Measurements from ENCODE around the gene AOAH. TPM values are rescaled to one million over a fixed set of nuclear protein-coding genes. Genes with fewer than 3 reads are reported as not detected.
A peak's percentile ranks its signal among the peaks of the same experiment; 100 is the strongest.

AOAH gene, protein sequence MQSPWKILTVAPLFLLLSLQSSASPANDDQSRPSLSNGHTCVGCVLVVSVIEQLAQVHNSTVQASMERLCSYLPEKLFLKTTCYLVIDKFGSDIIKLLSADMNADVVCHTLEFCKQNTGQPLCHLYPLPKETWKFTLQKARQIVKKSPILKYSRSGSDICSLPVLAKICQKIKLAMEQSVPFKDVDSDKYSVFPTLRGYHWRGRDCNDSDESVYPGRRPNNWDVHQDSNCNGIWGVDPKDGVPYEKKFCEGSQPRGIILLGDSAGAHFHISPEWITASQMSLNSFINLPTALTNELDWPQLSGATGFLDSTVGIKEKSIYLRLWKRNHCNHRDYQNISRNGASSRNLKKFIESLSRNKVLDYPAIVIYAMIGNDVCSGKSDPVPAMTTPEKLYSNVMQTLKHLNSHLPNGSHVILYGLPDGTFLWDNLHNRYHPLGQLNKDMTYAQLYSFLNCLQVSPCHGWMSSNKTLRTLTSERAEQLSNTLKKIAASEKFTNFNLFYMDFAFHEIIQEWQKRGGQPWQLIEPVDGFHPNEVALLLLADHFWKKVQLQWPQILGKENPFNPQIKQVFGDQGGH
- 10 to 100 TPM; 15.4 to 18.5 TPM for total RNA-seq

DNA sequence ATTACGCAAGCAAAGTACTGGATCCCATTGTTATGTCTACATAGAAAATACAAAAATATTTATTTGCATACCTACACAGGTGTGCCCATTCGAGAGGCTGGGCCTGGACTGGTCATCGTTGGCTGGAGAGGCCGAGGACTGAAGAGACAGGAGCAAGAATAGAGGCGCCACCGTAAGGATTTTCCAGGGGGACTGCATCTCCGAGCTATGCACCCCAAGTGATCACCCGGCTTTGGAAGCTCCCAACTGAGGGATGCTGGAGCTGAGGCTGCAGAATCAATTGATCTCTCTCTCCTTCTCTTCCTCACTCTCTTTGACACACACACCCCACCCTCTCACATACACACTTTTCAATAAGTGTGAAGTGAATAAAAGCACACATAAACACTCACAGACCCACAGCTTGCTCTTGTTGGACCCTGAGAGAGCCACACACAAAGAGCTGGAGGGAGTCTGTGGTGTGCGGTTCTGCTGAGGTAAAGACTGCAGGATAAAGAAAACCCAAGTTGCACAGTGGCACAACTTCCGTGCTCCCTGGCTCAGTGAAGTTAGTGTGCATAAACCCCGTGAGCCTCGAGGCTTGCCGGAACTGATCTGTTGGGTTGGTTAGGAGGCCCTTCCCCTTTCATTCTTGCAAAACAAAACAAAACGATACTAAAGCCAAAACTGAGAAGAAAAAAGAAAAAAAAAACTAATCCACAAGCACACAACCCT, at the start of gene AOAH:
Gene AOAH, minus strand, starts transcription at position 544 of the 714 bp plus-strand sequence. Its CDS starts 346 bp downstream, at position 198.
- Mint-ChIP-seq H3K27me3 (no peaks in the 10 kb centered on the region), H3K27ac (peak within 1 kb of the TSS; percentile 90), H3K4me1 (peaks cover 69% of the 10 kb centered on the region), H3K36me3 (ENCODE audit: low read depth) (peaks cover 26% of the 10 kb centered on the region), H3K4me3 (peak within 1 kb of the TSS; percentile 80), H3K9me3 (peaks cover 4% of the 10 kb centered on the region)
- peak; percentile 90 for DNase-seq
- CTCF ChIA-PET: interaction anchor here (0.8 to 1.9 kb wide), 6 partner anchors 31 to 236 kb away, joined by 3 to 7 read pairs (median 4); no protein-coding TSS in a partner anchor
- POLR2A ChIA-PET: interaction anchor here (1.5 to 1.9 kb wide), 5 partner anchors 11 to 64 kb away, joined by 4 to 7 read pairs (median 6); no protein-coding TSS in a partner anchor

DNA sequence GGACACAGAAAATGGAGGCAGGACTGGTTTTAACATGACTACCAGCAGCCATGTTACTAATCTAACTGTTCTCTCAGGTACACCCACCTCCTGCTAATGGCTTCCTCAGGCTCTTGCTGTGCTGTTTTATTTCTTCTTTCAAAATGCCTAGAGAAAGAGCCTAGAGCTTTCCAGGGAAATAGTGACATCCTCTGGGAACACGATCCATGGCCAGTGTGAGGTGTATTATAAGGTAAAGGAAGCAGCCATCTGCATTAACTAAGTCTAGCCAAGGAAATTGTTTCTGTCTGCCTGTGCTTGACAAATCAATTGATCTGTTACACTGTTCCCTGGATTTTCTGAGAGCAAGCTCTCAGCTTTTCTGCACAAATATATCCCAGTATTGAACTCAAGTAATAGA, 42.2 kb upstream of the AOAH start:
- DNase-seq: no peak
- H3K4me3 Mint-ChIP-seq: no peak overlapping the region
- peaks cover 13% of the 10 kb centered on the region for H3K4me1 Mint-ChIP-seq
- ChIA-PET POLR2A (interaction anchor here (2.5 kb wide), 1 partner anchor 10 kb away, joined by 11 read pairs; no protein-coding TSS in a partner anchor), CTCF (no interaction called here)
- H3K27ac Mint-ChIP-seq: no peak overlapping the region
- H3K27me3 Mint-ChIP-seq: peaks cover 2% of the 10 kb centered on the region
- no peaks in the 10 kb centered on the region for H3K9me3 Mint-ChIP-seq
- H3K36me3 Mint-ChIP-seq (ENCODE audit: low read depth): no peaks in the 10 kb centered on the region

DNA sequence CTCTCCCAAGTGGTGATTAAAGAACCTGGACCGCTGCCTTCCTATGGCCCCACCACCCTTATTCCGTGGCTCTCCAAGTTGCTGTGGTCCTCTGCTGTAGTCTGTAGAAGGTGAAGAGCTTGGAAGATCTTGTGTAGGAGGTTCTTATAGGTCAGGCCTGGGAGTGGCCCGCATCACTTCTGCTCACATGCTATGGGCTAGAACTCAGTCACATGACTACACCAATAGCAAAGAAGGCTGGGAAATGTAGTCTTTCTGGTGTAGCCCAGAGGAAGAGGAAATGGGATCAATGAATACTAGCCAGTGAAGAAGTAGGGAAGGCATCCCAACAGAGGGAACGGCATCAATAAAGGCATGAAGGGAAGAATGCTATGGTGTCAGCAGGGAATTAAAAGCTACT, 41.3 kb upstream of the AOAH start:
- ChIA-PET CTCF (no interaction called here), POLR2A (interaction anchor here (2.5 kb wide), 1 partner anchor 11 kb away, joined by 11 read pairs; no protein-coding TSS in a partner anchor)

DNA sequence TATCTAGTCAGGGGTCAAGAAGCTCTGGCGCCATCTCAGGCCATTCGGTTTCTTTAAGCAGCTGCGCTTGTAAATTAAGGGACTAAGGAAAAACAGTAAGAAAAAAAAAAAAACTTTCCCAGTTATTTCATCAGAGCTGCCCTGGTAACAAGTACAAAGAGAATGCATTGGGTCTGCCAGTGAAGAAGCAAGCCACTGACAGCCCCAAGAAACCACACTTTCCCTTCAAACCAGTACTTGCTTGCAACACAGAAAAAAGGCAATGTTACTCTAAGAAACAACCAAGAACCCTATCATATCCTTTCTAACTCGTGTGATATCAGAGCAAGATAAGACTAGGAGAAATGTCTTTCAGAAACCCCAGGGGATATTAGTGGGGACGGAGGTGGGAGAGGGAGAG, 40.6 kb upstream of the AOAH start:
- Mint-ChIP-seq H3K27me3 (peaks cover 2% of the 10 kb centered on the region), H3K36me3 (ENCODE audit: low read depth) (no peaks in the 10 kb centered on the region), H3K27ac (no peak overlapping the region), H3K9me3 (no peaks in the 10 kb centered on the region), H3K4me1 (peaks cover 13% of the 10 kb centered on the region), H3K4me3 (no peak overlapping the region)
- CTCF ChIA-PET: no interaction called here
- POLR2A ChIA-PET: interaction anchor here (0.8 to 2.5 kb wide), 3 partner anchors 12 to 37 kb away, joined by 3 to 11 read pairs (median 3); no protein-coding TSS in a partner anchor
- no peak for DNase-seq

More for the DNA sequence above, 41.3 kb upstream of the AOAH start:
- peaks cover 13% of the 10 kb centered on the region for H3K4me1 Mint-ChIP-seq
- H3K27me3 Mint-ChIP-seq: peaks cover 2% of the 10 kb centered on the region
- H3K9me3 Mint-ChIP-seq: no peaks in the 10 kb centered on the region
- H3K36me3 Mint-ChIP-seq (ENCODE audit: low read depth): no peaks in the 10 kb centered on the region
- no peak for DNase-seq
- H3K4me3 Mint-ChIP-seq: no peak overlapping the region
- no peak overlapping the region for H3K27ac Mint-ChIP-seq

DNA sequence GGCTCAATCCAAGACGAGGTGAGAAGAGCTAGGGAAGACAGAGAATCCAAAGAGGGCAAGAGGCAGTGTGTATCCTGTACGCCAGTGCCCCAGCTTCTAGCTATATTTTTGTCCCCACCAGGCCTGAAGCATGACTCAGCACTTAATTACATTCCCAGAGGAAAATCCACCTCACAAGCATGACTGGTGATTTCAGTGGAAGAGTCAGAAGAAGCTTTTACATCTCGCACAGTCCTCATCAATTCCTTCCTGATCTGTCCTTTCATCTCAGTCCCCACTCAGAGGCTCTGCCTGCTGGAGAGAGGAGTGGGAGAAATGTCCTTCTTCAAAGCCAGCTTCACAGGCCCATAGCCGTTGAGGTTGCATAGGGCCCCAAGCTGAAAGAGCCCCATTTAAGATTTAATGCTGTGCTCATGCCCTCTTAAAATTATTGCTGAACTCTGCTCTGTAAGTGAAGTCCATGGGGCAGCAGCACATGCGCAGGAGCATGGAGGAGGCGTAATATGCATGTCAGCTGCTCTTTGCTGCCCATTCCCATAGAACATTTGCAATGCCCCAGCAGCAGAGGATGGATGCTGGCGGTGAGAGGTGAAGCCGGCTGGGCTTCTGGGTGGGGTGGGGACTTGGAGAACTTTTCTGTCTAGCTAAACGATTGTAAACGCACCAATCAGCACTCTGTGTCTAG, 39.0 kb upstream of the AOAH start:
- no peaks in the 10 kb centered on the region for H3K27me3 Mint-ChIP-seq
- no peak for DNase-seq
- no peaks in the 10 kb centered on the region for H3K9me3 Mint-ChIP-seq
- CTCF ChIA-PET: no interaction called here
- H3K4me3 Mint-ChIP-seq: no peak overlapping the region
- H3K36me3 Mint-ChIP-seq (ENCODE audit: low read depth): no peaks in the 10 kb centered on the region
- H3K4me1 Mint-ChIP-seq: peaks cover 13% of the 10 kb centered on the region
- H3K27ac Mint-ChIP-seq: no peak overlapping the region
- POLR2A ChIA-PET: interaction anchor here (0.7 kb wide), 1 partner anchor 16 kb away, joined by 3 read pairs; no protein-coding TSS in a partner anchor

DNA sequence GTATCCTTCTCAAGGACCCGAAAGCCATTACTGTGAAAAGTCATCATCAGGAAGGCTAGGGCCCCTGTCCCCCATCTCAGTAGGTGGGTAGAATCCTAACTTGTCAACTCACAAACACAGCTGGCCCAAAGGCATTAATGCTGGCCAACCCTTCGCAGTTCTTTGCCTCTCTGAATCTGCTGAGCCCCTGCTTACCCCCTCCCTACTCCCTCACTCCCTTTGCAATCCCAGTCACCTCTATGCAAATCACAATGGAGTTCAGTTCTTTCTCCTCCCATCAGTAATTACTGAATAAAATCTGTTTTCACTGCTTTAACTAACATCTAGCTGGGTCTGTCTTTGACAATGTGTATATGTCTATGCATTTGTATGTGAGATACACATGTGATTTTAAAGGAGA, 38.1 kb upstream of the AOAH start:
- Mint-ChIP-seq H3K4me1 (peaks cover 13% of the 10 kb centered on the region), H3K36me3 (ENCODE audit: low read depth) (no peaks in the 10 kb centered on the region), H3K27ac (no peak overlapping the region)

DNA sequence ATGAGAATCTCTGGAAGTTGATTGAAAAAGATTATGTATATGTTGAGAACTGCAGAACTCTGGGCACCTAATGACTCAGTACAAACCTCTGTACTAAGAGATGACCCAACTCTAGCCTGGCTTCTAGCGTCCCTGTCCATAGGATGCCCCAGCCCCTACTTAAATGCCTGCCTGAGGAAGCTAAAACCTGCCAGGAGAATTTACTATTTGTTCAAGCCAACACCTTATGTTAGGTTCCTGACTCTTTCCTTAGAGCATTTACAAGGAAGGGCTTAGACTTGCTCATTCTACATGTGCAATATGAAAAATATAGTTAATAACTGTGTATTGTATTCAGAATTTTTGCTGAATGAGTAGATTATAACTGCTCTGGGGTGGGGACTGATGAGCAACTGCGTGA, 37.5 kb upstream of the AOAH start:
- no peak for DNase-seq
- peaks cover 13% of the 10 kb centered on the region for H3K4me1 Mint-ChIP-seq
- H3K4me3 Mint-ChIP-seq: no peak overlapping the region
- H3K9me3 Mint-ChIP-seq: no peaks in the 10 kb centered on the region
- POLR2A ChIA-PET: no interaction called here
- no peak overlapping the region for H3K27ac Mint-ChIP-seq
- no peaks in the 10 kb centered on the region for H3K36me3 Mint-ChIP-seq (ENCODE audit: low read depth)
- CTCF ChIA-PET: interaction anchor here (1.3 kb wide), 1 partner anchor 9 kb away, joined by 3 read pairs; no protein-coding TSS in a partner anchor
- H3K27me3 Mint-ChIP-seq: peaks cover 1% of the 10 kb centered on the region

More for the DNA sequence above, 38.1 kb upstream of the AOAH start:
- Mint-ChIP-seq H3K9me3 (no peaks in the 10 kb centered on the region), H3K27me3 (no peaks in the 10 kb centered on the region), H3K4me3 (no peak overlapping the region)
- DNase-seq: no peak
- ChIA-PET CTCF (no interaction called here), POLR2A (no interaction called here)

DNA sequence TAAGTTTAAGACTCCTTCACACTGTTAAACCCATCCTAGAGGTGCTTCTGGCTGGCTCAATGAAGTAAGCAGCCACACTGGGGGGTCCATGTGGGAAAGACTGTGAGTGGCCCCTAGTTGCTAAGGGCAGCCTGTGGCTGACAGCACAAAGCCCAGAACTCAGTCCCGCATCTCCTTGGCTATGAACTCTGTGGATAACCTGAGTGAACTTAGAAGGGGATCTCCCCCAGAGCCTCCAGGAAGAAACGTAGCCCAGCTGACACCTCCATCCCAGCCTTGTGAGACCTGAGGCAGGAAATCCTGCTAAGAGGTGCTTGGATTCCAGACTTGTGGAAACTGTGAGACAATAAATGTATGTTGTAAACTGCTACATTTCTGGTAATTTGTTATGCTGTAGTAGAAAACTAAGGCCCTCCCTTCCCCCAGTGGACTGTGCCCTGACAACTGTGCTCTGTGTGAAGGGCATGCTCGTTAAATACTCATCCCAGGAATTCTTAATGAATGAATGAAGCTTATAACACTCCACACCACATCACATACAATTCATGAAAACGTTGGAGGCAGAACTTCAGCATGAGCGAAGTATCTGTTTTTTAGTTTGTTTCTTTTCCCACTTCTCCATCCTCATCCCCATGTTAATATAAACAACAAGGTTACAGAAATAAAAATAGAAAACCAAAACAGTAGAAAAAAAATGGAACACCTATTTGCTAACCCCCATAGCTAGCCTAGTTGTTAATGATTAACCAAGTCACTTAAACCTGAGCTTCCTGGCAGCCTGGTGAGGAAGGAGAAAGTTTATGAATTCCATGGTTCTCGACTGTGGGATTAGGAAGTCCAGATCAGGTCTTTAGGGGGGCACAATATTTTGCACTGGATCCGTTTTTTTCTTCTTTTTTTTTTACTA, 36.8 kb upstream of the AOAH start:
- Mint-ChIP-seq H3K4me3 (no peak overlapping the region), H3K27me3 (peaks cover 4% of the 10 kb centered on the region), H3K4me1 (peaks cover 13% of the 10 kb centered on the region), H3K9me3 (no peaks in the 10 kb centered on the region), H3K36me3 (ENCODE audit: low read depth) (no peaks in the 10 kb centered on the region), H3K27ac (no peak overlapping the region)
- CTCF ChIA-PET: interaction anchor here (1.3 kb wide), 1 partner anchor 10 kb away, joined by 3 read pairs; no protein-coding TSS in a partner anchor
- POLR2A ChIA-PET: no interaction called here
- no peak for DNase-seq

DNA sequence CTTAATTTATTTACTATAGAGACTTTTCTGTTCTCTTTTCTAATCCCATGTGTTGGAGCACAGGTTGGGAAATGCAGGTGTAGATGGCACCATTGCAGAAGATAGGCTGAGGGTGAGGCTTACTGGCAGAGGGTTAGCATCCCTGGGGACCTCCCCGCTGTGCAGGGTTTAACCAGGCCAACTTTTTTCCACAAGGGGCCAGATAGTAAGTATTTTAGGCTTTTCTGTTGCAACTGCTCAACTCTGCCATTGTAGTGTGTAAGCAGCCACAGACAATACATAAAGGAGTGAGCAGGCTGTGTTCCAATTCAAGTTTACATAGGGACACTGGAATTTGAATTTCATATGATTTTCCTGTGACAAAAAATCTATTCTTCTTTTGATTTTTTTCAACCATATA, 34.6 kb upstream of the AOAH start:
- ChIA-PET POLR2A (no interaction called here), CTCF (interaction anchor here (0.6 to 1.0 kb wide), 2 partner anchors 23 to 422 kb away, joined by 3 read pairs; no protein-coding TSS in a partner anchor)
- Mint-ChIP-seq H3K9me3 (peaks cover 2% of the 10 kb centered on the region), H3K27me3 (peaks cover 11% of the 10 kb centered on the region), H3K4me3 (no peak overlapping the region), H3K36me3 (ENCODE audit: low read depth) (peaks cover 6% of the 10 kb centered on the region), H3K4me1 (no peaks in the 10 kb centered on the region), H3K27ac (no peak overlapping the region)
- DNase-seq: no peak

DNA sequence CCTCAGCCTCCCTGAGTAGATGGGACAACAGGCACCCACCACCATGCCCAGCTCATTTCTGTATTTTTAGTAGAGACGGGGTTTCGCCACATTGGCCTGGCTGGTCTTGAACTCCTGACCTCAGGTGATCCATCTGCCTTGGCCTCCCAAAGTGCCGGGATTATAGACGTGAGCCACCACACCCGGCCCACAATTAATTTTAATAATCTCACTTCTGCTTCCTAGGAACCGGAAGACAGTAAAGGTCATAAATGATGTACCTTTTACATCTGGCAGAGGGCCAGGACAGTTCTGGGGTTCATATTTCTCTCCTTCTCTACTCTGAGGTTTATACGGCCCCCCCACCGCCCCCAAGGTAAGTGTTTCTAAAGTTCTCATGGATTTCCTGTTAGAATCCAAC, 31.2 kb upstream of the AOAH start:
- CTCF ChIA-PET: interaction anchor here (0.6 to 1.5 kb wide), 2 partner anchors 32 to 446 kb away, joined by 3 to 5 read pairs; no protein-coding TSS in a partner anchor
- peaks cover 2% of the 10 kb centered on the region for H3K9me3 Mint-ChIP-seq
- no peaks in the 10 kb centered on the region for H3K4me1 Mint-ChIP-seq
- POLR2A ChIA-PET: no interaction called here
- peaks cover 6% of the 10 kb centered on the region for H3K36me3 Mint-ChIP-seq (ENCODE audit: low read depth)
- H3K4me3 Mint-ChIP-seq: no peak overlapping the region
- H3K27me3 Mint-ChIP-seq: peaks cover 11% of the 10 kb centered on the region
- H3K27ac Mint-ChIP-seq: no peak overlapping the region
- DNase-seq: no peak

DNA sequence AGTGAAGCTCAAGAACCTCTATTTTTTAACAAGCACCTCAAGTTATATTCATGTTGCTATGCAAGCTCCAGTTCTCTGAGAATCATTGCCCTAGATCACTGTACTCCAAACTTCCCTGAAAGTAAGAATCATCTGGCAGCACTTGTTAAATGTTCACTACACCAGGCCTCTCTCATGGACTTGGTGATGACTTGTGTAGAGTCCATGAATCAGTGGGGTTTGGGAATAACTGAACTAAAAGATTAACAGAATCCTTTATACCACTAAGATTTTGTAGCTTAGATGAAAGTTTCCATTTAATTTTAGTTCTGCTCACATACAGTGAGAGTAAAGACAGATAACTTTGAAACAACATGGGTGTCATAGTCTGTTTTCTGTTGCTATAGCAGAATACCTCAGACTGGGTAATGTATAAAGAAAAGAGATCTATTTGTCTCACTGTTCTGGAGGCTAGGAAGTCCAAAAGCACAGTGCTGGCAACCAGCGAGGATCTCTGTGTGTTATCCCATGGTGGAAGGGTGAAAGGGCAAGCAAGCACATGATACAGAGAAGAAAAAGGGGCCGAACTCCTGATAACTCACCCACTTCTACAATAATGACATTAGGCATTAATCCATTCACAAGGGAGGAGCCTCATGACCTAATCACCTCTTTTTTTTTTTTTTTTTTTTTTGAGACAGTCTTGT, 27.9 kb upstream of the AOAH start:
- DNase-seq: no peak
- Mint-ChIP-seq H3K27ac (no peak overlapping the region), H3K27me3 (peaks cover 13% of the 10 kb centered on the region), H3K4me1 (peaks cover 16% of the 10 kb centered on the region), H3K36me3 (ENCODE audit: low read depth) (peaks cover 6% of the 10 kb centered on the region), H3K4me3 (no peak overlapping the region), H3K9me3 (peaks cover 2% of the 10 kb centered on the region)
- POLR2A ChIA-PET: no interaction called here
- CTCF ChIA-PET: interaction anchor here (0.6 kb wide), 1 partner anchor 168 kb away, joined by 4 read pairs; no protein-coding TSS in a partner anchor

Data from activated CD4-positive, alpha-beta memory T cell treated with anti-CD3 and anti-CD28 coated beads, Interleukin-2, amount 10 ng/mL, durations not matched to agents 7 days and 5 days (primary cell).